Suppressor macrophage treated with lipopolysaccharide for 1 hour (primary cell): Measurements from ENCODE around the gene TELO2.

Experiments used
- DNase-seq, 3 donors: peaks; one replicate each; pipeline ENCODE4 v3.0.0-alpha.2; 2020 to 2022

TELO2 gene

GRCh38 chr16:1500465-1501150, 7.4 kb downstream of the TELO2 start:
- DNase-seq, result no peak

- DNase-seq, result no peak
Measured at GRCh38 chr16:1501630-1502029, 8.5 kb downstream of the TELO2 start.

DNA sequence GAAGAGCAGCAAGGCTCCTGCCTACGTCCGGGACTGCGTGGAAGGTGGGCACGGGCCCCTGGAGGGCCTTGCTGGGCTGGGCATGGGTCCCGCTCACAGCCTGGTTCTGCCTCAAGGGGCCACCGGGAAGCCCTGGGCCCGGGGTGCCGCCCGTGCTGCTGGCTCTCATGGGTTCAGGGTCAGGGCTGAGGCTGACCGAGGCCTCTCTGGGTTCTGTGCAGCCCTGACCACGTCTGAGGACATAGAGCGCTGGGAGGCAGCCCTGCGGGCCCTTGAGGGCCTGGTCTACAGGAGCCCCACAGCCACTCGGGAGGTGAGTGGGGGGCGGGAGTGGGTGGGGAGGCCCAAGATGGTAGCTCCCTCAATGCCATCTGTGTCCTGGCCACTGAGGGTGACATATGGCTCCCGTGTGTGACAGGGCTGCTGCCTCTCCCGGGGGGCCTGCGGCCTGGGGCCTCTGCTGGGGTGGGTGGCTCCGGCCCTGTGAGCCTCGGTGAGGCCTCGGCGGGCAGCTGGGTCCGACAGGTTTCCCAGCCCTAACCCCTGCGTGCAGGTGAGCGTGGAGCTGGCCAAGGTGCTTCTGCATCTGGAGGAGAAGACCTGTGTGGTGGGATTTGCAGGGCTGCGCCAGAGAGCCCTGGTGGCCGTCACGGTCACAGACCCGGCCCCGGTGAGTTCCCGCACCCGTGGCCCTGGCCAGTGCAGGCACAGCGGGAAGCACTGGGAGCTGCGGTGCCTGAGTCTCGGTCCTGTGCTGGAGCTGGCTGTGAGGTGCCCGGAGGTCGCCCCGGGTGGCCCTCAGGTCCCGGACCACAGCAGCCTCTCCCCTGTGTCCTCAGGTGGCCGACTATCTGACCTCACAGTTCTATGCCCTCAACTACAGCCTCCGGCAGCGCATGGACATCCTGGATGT, 9.2 kb downstream of the TELO2 start:
- DNase-seq, result no peak

GRCh38 chr16:1503110-1503955, 10.2 kb downstream of the TELO2 start:
- no peak for DNase-seq

DNA sequence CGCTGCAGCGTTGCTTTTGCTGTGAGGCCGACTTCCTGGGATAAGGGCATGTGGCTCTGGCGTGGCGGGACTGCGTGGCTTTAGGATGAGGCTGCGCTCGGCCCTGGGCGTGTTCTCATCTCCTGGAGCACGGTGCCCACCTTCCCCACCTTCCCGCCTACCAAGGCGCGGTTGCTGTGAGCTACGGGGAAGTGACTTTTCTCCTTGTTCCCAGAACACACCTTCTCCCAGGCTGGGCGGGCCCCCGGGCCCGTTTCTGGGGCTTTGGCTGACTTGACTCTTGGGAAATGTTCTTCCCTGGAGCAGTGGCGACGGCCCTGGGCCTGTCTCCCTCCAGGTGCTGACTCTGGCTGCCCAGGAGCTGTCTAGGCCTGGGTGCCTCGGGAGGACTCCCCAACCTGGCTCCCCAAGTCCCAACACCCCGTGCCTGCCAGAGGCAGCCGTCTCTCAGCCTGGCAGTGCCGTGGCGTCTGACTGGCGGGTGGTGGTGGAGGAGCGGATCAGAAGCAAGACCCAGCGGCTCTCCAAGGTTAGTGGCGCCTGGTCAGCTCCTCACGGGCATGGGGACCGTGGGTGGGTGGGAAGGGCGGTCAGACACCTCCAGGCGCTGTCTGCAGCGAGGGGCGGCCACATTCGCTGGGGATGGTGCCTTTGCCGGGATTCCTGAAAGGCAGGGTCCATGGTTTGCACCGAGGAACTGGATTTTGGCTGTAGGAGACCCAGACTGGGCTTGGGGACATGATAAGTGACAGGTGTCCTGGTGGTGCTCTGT, 12.1 kb downstream of the TELO2 start:
- no peak for DNase-seq

DNA sequence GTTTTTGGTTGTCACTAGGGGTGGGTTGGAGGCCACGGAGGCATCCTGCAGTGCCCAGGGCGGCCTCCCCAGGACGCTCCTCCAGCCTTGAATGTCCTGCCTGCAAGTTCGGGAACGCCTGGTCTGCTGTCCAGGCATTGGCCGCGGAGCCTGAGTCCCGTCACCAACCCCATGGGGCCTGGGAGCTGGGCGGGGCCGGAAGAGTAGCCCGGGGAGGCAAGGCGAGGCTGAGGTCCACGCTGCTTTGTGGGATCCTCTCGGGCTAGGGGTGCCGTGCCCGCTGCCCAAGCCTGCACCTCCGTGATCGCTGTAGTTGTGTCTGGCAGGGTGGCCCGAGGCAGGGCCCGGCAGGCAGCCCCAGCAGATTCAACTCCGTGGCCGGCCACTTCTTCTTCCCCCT, 12.8 kb downstream of the TELO2 start:
- no peak for DNase-seq

- DNase-seq, result no peak
Measured at GRCh38 chr16:1506494-1507213, 13.5 kb downstream of the TELO2 start.

GRCh38 chr16:1508494-1509187, 15.5 kb downstream of the TELO2 start:
- DNase-seq, result no peak

DNA sequence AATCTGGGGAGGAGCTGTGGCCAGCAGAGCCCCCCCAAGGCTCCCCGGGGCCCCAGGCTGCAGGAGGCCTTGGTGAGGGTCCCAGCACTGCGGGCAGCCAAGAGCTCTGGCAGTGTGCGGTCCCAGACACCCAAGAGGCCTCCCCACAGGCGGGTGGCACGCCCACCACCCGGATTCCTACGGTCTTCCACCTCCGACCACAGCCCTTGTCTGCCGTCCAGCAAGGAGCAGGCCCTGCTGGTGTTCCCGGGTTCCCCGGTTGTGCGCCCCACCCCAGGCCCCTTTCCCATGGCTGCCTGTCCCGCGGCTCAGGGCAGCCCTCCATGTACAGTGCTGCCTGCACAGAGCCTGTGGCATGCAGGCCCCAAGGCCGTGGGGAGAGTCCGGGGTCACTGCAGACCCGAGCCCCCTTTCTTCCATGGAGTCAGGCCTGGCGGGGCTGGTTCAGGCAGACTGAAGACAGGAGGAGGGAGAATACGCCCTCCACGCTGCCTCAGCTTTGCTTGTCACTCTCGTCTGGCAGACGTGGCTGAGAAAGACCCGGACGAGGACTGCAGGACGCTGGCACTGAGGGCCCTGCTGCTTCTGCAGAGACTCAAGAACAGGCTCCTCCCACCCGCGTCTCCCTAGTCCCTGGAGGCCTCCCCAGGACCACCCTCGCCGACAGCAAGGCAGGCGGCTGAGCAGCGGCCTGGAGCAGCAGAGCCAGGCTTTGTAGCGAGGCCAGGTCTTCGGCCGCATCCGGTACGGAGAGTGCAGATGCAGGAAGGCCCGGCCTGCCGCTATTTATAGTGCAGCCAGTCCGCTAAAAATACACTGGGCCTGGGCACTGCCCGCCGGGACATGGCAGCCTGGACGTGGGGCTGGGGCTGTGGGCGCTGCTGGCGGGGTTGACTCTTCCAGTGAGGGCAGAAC, 16.4 kb downstream of the TELO2 start:
- DNase-seq, result no peak

- no peak for DNase-seq
Measured at GRCh38 chr16:1510272-1510671, 17.1 kb downstream of the TELO2 start.

DNA sequence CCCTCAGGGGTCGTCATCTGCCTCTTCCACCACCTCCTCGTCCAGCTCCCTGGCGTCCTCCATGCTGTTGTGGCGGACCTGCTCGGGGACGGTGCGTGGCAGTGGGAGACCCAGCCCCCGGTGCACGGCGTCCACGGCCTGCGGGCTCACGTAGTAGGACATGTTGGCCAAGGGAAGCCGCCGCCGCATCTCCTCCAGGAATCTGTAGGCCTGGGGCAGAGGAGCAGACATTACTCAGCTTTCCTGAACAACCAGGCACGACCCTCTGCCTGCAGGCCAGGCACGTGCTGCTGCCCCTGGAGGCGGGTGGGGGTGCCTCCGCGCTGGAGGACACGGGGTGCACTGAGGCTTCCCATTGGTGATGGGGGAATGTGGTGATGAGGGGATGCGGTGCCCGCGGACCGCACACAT, 17.8 kb downstream of the TELO2 start:
- no peak for DNase-seq

DNA sequence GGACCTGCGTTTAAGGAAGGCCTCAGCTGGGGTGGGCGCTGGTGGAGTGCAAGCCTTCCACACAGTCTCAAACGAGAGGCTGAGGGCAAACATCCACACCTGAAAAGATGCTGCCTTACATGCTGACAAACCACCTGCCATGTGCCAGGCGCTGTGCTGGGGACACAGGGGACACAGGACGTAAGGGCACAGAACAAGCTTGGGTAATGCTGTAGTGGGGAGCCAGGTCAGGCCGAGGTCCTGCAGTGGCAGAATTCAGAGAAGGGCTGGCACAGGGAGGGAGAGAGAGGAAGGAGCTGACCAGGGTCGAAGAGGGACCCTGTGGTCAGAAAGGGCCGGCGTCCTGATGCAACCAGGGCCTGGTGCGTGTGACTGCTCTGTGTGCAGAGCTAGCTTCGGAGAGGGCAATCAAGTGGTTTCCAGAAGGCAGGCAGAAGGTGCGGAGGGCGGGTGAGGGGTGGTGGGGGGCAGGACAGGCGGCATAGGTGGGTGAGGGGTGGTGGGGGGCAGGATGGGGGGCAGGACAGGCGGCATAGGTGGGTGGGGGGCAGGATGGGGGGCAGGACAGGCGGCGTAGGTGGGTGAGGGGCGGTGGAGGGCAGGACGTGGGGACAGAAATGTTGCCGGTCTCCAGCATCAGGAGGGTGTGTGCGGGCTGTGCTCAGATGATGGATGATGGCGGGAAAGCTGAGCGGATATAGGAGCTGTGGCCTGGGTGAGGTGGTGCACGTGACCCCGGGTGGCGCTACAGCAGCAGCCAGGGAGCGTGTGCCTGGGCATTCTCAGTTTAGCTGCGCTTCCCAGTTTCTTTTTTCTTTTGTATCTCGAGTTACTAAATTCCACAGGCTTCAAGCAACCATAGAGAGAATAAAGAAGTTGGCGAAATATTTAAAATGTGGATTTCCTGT, 18.8 kb downstream of the TELO2 start:
- DNase-seq, result no peak

DNA sequence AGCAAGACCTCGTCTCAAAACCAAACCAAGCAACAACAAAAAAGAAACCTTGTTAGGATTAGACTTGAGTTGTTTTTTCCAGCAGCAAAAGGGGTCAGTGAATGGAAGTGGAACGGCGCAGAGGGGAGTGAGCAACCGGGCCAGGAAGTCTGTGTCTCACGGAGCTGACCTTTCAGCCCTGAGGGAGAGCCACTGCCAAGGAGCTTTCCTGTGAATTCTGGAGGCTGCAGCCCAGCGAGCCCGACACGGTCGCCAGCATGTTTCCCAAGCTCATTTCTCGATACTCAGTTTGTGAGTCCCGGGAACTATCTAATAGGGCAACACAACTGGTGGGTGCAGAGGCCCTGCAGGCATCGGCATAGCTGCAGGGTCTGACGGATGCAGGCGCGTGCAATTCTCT, 19.6 kb downstream of the TELO2 start:
- DNase-seq, result no peak

DNA sequence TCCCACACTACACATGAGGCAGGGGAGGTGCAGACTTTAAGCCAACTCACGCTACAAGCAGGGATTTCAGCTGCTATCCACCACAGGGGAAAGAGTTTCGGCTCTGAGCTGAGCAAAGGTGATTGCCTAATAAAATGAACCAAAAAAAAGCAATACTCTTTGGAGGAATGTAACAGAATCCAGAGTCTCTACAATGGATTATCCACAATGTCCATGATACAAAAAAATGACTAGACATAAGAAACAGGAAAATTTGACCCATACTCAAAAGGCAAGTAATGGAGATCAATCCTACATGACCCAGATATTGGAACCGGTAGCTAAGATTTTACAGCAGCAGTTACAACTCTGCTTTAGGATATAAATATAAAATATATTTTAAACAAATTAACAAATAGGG, 21.3 kb downstream of the TELO2 start:
- no peak for DNase-seq

DNA sequence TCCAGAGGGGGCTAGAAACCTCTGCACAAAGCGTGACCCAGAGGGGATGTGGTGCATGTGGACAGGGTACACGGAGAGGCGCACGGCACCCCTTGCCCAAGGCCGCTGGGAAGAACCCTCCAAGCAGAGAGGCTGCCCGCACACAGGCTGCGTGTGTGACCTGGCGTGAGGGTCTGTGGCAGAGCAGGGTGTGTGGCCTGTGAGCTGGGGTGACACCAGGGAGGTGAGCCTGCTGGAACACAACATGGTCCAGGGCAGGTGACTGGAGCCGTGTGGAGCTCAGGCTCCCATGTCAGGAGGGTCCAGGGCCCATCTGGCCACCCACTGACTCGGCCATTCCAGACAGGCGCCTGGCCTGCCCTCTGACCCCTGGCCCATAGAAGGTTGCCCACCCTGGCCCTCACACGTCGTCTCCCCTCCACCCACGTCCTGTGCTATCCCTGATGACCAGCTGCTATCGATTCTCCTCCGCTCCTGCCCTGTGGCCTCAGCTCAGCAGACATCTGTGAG, 25.5 kb downstream of the TELO2 start:
- no peak for DNase-seq

- no peak for DNase-seq
Measured at GRCh38 chr16:1519831-1520230, 26.7 kb downstream of the TELO2 start.

GRCh38 chr16:1520461-1520860, 27.3 kb downstream of the TELO2 start:
- DNase-seq, result no peak

DNA sequence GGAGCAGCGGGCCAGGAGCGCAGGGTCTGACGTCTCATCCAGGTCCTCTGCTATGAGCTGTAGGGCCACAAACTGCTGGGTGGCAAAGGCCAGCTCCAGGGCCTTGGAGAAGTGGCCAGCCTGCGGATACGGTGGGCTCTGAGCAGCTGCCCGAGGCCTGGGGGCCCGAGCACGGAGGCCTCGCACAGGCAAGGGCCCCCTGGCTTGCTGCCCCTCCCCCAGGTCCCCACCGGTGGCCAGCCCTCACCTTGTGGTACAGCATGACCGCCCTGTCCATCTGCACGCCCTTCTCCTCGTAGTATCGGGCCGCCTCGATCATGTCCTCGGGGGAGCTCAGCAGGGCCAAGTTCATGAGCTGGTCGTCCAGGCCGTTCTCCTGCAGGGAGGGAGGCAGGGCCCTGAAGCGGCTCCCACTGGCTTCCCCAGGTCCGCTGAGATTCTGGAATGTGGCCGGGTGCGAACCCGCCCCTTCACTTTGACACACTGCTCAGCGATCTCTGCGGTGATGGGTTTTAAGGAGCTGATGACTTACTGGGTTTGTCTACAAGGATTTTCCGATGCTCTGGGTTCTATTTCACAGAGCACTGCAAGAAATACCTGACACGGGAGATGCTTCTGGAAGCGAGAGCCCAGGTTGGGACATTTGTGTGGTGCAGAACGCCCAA, 30.6 kb downstream of the TELO2 start:
- no peak for DNase-seq
